Large intestine (tissue), 3 donors: ENCODE results near the gene FRMD4B. TPM values are rescaled to one million over a fixed set of nuclear protein-coding genes. Genes with fewer than 3 reads are reported as not detected.
A peak's percentile ranks its signal among the peaks of the same experiment; 100 is the strongest.
"Not testable (repeated sequence)": the region's sequence is repeated elsewhere in the genome, so short reads cannot be mapped to it uniquely, and the experiment has no call there.

Source experiments
- DNase-seq, 2 donors: peaks; one replicate each; pipeline versions ENCODE4 v3.0.0 to v3.0.0-alpha.2; 2013
- H3K27ac ChIP-seq: one replicate; pipeline ENCODE4 v1.5.1; 2013; ENCODE audit warnings: low read length
- H3K27me3 ChIP-seq: 2 replicates; pipeline ENCODE4 v1.6.1; 2013; ENCODE audit warnings: low read length; ENCODE audit not compliant: control insufficient read depth, insufficient read depth
- H3K36me3 ChIP-seq: 2 replicates; pipeline ENCODE4 v1.6.1; 2013; ENCODE audit warnings: low read length; ENCODE audit not compliant: control insufficient read depth, insufficient read depth
- H3K4me1 ChIP-seq: one replicate; pipeline ENCODE4 v1.6.1; 2013; ENCODE audit warnings: low read length; ENCODE audit not compliant: control insufficient read depth, insufficient read depth
- H3K4me3 ChIP-seq: one replicate; pipeline ENCODE4 v1.5.1; 2013; ENCODE audit warnings: low read length
- H3K9me3 ChIP-seq: one replicate; pipeline ENCODE4 v1.6.1; 2013; ENCODE audit warnings: mild to moderate bottlenecking, low read depth, low read length, moderate library complexity; ENCODE audit not compliant: control insufficient read depth
- WGBS: methylation state at CpG from one replicate; pipeline ENCODE4 v1.1.5; 2013; ENCODE audit warnings: low lambda C conversion rate; ENCODE audit not compliant: insufficient coverage; 5-methylcytosine and 5-hydroxymethylcytosine counted together
- polyA plus RNA-seq: library from polyadenylated mRNA; unstranded; fragments of 120-200 nt; gene quantifications from one replicate; pipeline ENCODE4 v1.2.1, GENCODE V29; 2013

The FRMD4B gene
- polyA plus RNA-seq, 1 donor, result 15.7 TPM

DNA sequence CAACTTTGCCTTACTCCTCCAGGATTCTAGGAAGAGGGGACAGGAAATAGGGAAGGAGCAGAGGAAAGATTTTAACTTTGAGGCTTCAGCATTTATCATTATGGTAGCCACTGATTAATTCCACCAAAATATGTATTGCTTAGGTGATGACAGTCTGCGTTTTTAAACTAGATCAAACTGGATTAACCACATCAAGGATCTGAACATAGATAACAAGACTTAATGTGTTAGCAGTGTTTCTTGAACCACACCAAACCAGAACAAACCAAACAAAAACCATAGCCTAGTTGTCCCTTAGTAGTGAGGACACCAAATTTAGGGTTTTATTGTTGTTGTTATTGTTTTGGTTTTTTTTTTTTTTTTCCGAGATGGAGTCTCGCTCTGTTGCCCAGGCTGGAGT lies 150.0 kb downstream of the FRMD4B start:
- H3K9me3 ChIP-seq, result no peaks in the 10 kb centered on the region
- H3K4me3 ChIP-seq, result no peak overlapping the region
- 80% methylated on average over 1 of the region's 3 CpGs for WGBS
- no peaks in the 10 kb centered on the region for H3K27me3 ChIP-seq
- H3K27ac ChIP-seq, result no peak overlapping the region
- DNase-seq, result no peak
- H3K36me3 ChIP-seq, result peaks cover 8% of the 10 kb centered on the region
- H3K4me1 ChIP-seq, result no peaks in the 10 kb centered on the region

DNA sequence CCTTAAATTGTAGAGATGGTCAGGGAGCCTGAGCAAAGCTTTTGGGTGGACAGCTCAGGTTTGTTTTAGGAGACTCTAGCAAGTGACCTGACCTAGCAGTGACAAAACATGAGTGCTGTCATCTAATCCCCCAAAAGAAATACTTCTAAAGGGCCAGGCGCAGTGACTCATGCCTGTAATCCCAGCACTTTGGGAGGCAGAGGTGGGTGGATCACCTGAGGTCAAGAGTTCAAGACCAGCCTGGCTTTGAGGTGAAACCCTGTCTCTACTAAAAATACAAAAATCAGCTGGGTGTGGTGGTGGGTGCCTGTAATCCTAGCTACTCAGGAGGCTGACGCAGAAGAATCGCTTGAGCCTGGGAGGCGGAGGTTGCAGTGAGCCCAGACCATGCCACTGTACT lies 150.7 kb downstream of the FRMD4B start:
- not testable (repeated sequence) for H3K27me3 ChIP-seq, H3K4me3 ChIP-seq, H3K4me1 ChIP-seq, DNase-seq, H3K36me3 ChIP-seq, H3K9me3 ChIP-seq, H3K27ac ChIP-seq
- 100% methylated on average over 1 of the region's 4 CpGs for WGBS

DNA sequence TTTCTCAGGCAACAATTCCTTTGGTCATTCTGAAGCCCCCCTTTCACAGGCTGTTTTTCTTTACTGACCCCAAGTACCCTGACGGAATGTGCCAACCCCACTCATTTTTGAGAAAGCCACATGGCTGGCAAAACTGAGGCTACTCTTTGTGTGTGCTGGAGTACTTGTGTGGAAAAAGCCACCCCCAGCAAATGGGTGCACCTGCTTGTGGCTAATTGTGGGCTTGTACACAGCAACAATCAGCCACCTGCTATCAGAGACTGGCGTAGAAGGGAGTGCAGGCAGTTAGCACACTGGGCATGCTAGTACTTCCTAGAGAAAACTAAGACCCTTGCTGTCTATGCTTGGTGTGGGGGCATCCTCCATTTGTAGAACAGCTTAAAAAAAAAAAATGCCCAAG lies 153.4 kb downstream of the FRMD4B start:
- DNase-seq, result no peak
- no peaks in the 10 kb centered on the region for H3K9me3 ChIP-seq
- no peaks in the 10 kb centered on the region for H3K4me1 ChIP-seq
- H3K27ac ChIP-seq, result no peak overlapping the region
- H3K36me3 ChIP-seq, result peaks cover 3% of the 10 kb centered on the region
- H3K4me3 ChIP-seq, result no peak overlapping the region
- WGBS, result no CpG with 5 or more reads among the region's 2 CpGs
- H3K27me3 ChIP-seq, result no peaks in the 10 kb centered on the region

DNA sequence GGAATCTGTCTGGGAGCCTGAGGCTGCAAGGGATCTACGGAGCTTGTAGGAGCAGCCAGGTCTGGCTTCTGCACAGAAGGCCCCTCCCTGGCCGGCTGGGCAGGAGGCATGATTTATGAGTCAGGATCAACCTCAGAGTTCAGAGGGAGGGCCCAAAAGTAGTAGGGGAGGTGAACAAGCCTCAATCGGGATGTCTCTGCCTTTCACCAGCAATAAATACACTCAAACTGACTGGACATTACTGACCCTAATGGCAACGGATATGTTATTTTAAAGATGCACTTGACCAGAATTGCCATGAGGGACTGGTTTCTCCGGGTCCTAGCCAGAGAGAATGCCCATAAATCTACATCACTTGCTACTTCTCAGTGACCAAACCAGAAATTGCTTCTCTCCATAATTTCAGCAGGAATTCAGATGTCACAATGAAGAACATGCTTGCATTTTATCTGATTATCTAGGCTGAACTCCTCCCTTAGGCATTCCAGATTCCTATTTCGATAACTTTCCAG lies 153.9 kb downstream of the FRMD4B start:
- Histone ChIP-seq H3K4me1 (no peaks in the 10 kb centered on the region), H3K36me3 (peaks cover 3% of the 10 kb centered on the region), H3K27me3 (no peaks in the 10 kb centered on the region), H3K27ac (no peak overlapping the region), H3K4me3 (no peak overlapping the region), H3K9me3 (no peaks in the 10 kb centered on the region)
- DNase-seq, result no peak
- WGBS, result 100% methylated on average over 1 of the region's 6 CpGs

DNA sequence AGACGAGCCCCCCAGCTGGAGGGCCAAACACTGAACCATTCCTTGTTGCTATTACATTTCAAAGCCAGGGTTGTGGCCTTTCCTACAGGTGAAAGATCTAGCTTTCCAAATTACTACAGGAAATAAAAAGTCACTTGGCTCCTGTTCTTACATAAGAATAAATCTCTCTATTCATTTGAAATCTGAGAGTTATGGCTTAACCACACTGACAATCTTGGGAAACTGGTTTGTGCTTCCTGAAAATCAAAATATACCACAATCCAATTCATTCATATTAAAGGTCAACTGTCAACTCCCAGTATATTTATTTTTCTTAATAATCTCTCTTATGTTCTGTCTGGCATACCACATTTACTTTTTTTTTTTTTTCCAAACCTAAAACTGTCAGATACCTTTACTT lies 159.8 kb downstream of the FRMD4B start:
- Histone ChIP-seq H3K4me1 (no peaks in the 10 kb centered on the region), H3K4me3 (no peak overlapping the region), H3K27ac (no peak overlapping the region), H3K27me3 (no peaks in the 10 kb centered on the region), H3K9me3 (no peaks in the 10 kb centered on the region), H3K36me3 (peaks cover 10% of the 10 kb centered on the region)
- DNase-seq, result no peak
- WGBS, result no CpG with 5 or more reads among the region's 1 CpG

DNA sequence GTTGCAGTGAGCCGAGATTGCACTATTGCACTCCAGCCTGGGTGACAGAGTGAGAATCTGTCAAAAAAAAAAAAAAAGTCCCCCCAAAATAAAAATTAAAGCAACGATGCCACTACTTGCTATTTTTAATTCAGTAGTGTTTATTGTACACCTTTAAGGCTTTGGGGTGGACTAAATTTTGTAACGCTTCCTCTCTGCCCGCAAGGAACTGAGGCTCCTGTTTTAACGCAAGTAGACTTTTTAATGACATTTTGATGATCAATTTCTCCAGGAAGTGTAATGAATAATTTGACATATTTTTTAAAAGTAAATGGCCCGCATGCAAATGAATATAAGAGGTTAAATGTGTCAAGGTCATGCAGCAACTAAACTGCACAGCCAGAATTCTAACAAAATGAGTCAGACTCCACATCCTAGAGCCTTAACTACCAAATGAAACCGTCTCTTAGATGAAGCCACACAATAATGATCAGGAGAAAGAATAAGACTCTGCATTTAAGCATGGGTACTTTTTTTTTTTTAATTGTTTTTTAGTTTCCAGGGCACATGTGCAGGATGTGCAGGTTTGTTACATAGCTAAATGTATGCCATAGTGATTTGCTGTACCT lies 166.7 kb downstream of the FRMD4B start:
- Histone ChIP-seq H3K36me3 (peaks cover 30% of the 10 kb centered on the region), H3K9me3 (no peaks in the 10 kb centered on the region)

DNA sequence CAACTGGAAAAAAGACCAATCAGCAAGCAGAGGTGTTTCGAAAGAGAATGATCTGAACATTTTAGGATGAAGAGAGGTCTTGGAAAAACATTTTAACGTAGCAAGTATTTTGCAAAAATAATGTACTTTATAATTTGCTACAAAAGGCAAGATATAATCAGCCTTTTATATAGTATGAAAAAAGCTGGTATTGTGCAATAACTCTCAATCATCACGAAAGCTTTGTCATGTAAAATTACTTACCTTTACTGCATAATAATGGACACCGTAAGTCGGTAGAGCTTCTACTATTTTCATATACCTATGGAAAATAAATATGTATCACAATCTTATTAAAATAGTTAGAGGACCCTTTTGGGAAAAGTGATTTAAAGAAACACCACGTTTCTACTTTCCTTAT lies 167.8 kb downstream of the FRMD4B start:
- H3K27ac ChIP-seq, result no peak overlapping the region
- no peaks in the 10 kb centered on the region for H3K4me1 ChIP-seq
- peaks cover 30% of the 10 kb centered on the region for H3K36me3 ChIP-seq
- H3K9me3 ChIP-seq, result no peaks in the 10 kb centered on the region
- WGBS, result 97% methylated on average over 3 of the region's 6 CpGs
- DNase-seq, result no peak
- no peaks in the 10 kb centered on the region for H3K27me3 ChIP-seq
- no peak overlapping the region for H3K4me3 ChIP-seq

More for the DNA sequence above, 166.7 kb downstream of the FRMD4B start:
- DNase-seq, result no peak
- H3K4me3 ChIP-seq, result no peak overlapping the region
- H3K4me1 ChIP-seq, result no peaks in the 10 kb centered on the region
- H3K27ac ChIP-seq, result no peak overlapping the region
- WGBS, result 100% methylated on average over 2 of the region's 7 CpGs
- no peaks in the 10 kb centered on the region for H3K27me3 ChIP-seq

DNA sequence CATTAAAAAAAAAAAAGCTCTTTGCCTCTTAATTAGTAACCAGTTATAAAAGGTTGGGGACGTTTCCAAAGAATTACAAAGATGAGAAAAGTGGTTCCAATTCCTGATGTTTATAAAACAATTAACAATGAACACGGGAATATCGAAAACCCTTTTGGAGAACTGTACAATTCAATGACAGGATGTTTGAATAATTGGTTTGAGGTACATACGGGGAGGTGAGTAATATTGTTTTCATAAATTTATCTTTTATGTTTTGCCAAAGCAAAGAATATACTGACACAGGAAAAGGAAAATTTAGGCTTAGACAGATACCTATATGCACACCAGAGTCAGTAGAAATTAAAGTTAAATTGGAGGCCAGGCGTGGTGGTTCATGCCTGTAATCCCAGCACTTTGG lies 168.9 kb downstream of the FRMD4B start:
- H3K27me3 ChIP-seq, result no peaks in the 10 kb centered on the region
- H3K4me3 ChIP-seq, result no peak overlapping the region
- DNase-seq, result no peak
- WGBS, result 42% methylated on average over 2 of the region's 5 CpGs
- H3K27ac ChIP-seq, result no peak overlapping the region
- no peaks in the 10 kb centered on the region for H3K9me3 ChIP-seq
- H3K36me3 ChIP-seq, result peaks cover 30% of the 10 kb centered on the region
- H3K4me1 ChIP-seq, result peaks cover 4% of the 10 kb centered on the region

DNA sequence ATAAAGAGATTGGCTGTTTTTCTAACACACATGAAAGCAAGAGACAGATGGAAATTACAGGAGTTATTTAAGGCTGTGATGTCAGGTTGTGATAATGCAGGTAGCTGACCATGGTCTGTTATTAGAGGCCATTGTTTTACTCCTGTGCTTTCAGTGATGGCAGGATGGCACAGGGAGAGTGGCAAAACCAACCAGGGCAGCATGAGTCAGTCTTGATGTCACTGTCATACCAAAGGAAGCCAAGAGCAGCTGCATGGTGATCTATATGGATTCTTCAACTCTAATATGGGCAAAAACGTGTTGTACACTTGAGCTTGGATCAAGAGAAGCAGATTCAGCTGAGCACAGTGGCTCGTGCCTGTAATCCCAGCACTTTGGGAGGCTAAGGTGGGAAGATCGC lies 171.6 kb downstream of the FRMD4B start:
- Histone ChIP-seq H3K9me3 (no peaks in the 10 kb centered on the region), H3K36me3 (peaks cover 14% of the 10 kb centered on the region), H3K27me3 (no peaks in the 10 kb centered on the region), H3K4me1 (peaks cover 4% of the 10 kb centered on the region), H3K4me3 (no peak overlapping the region), H3K27ac (no peak overlapping the region)
- no peak for DNase-seq
- no CpG with 5 or more reads among the region's 3 CpGs for WGBS

DNA sequence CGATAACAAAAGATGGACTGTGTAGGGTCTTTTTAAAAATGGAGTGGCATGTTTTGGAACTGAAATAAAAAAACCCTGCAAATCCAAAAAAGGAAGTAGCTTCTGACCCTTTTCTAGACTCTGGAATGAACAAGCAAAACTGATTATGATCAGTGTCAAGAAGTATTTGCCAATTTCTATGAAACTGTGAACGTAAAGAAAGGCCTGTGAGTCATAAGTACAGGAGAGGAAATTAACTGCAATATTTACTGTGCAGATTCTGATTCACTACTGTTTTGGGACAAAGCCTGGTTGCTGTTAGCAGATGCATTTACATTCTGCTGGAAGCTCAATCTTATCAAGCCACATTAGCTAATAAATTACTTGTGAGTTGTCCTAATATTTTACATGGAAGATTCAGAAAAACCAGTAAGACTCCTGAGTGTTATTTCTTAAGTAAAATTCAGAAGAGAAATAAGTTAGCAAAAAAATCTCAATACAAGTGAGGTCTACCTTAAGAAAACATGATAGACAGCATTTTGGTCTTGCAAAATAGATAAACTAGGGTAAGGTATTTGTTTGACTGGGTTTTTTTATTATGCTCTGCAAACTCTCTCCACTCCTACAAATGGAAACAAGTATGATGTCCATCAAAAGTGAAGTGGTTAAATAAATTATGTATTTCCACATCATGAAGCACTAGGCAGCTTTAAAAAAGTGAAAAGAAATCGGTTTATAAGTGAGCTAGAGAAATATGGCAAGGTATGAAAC lies 173.3 kb downstream of the FRMD4B start:
- H3K36me3 ChIP-seq, result peaks cover 16% of the 10 kb centered on the region
- H3K4me3 ChIP-seq, result no peak overlapping the region
- 80% methylated on average over 1 of the region's 3 CpGs for WGBS
- H3K4me1 ChIP-seq, result peaks cover 4% of the 10 kb centered on the region
- DNase-seq, result peak in 1 of 2 donors; percentile 64
- peak overlapping the region; percentile 45 for H3K27ac ChIP-seq
- H3K27me3 ChIP-seq, result no peaks in the 10 kb centered on the region
- H3K9me3 ChIP-seq, result no peaks in the 10 kb centered on the region
